ENCODE data around the gene ACOT9. TPM values are rescaled to one million over a fixed set of nuclear protein-coding genes. Genes with fewer than 3 reads are reported as not detected.
A peak's percentile ranks its signal among the peaks of the same experiment; 100 is the strongest.
"Not testable (repeated sequence)": the region's sequence is repeated elsewhere in the genome, so short reads cannot be mapped to it uniquely, and the experiment has no call there.

ACOT9 gene
- total and polyA plus RNA-seq, 12 donors: 44.8 to 79.7 (median 67.9) TPM

DNA sequence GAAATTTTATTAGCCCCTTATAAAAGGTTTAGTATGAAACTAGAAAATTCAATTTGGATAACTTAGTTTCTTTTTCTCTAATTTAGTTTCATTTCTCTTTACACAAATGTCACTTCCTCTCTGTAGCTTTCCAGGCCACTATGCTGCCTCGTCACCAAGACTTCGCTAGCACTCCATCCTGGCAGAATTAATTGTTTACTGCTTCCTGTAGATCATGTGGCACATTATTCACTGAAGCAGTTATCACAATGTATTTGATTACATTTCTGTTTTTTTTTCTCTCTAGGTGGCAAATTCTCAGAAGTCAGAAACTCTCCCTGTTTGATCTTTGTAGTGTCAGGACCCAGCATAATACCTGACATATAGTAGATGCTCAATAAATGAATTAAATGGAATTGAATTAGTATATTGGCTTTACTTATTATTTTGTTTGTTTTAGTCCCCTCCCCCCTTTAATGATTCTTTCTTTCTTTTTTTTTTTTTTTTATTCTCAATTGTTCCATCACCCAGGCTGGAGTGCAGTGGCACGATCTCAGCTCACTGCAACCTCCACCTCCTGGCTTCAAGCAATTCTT is 30.6 kb upstream of the ACOT9 start:
- Histone ChIP-seq H3K4me1 (peaks cover 0 to 14% (median 0%) of the 10 kb centered on the region in 9 donors), H3K9me3 (no peaks in the 10 kb centered on the region), H3K4me3 (no peak overlapping the region), H3K27ac (peak overlapping the region in 6 of 10 donors; percentile 43 to 82 (median 61)), H3K36me3 (no peaks in the 10 kb centered on the region), H3K27me3 (no peaks in the 10 kb centered on the region)
- TF ChIP-seq, protein P1, sequence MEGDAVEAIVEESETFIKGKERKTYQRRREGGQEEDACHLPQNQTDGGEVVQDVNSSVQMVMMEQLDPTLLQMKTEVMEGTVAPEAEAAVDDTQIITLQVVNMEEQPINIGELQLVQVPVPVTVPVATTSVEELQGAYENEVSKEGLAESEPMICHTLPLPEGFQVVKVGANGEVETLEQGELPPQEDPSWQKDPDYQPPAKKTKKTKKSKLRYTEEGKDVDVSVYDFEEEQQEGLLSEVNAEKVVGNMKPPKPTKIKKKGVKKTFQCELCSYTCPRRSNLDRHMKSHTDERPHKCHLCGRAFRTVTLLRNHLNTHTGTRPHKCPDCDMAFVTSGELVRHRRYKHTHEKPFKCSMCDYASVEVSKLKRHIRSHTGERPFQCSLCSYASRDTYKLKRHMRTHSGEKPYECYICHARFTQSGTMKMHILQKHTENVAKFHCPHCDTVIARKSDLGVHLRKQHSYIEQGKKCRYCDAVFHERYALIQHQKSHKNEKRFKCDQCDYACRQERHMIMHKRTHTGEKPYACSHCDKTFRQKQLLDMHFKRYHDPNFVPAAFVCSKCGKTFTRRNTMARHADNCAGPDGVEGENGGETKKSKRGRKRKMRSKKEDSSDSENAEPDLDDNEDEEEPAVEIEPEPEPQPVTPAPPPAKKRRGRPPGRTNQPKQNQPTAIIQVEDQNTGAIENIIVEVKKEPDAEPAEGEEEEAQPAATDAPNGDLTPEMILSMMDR (IDR thresholded peaks at IDR 0.05): no peak
- intact Hi-C loops (cut with DNase I): no loop called here
- ATAC-seq: peak in 7 of 8 donors; percentile 27 to 75 (median 67)
- WGBS, 2 donors: 64 to 72% methylated on average over 3 of the region's 3 CpGs
- no peak for DNase-seq

DNA sequence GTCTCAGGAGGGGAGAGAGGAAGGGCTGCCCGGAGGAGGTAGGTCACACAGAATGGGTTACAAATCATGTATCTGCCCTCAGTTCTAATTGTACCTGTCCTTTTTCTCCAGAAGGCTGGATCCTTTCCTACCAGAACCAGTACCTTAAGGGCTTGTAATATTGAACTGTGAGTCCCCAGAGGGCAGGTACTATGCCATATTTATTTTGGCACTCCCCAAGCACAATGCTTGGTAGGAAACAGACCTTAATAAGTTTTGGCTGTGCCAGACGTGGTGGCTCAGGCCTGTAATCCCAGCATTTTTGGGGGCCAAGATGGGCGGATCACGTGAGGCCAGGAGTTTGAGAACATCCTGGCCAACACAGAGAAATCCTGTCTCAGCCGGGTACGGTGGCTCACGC is 28.0 kb upstream of the ACOT9 start:
- H3K27ac ChIP-seq; H3K9me3 ChIP-seq; ATAC-seq; intact Hi-C loops (cut with DNase I); DNase-seq; H3K27me3 ChIP-seq; H3K4me3 ChIP-seq; H3K36me3 ChIP-seq: not testable (repeated sequence)
- 93 to 96% methylated on average over 6 to 7 of the region's 7 CpGs for WGBS, 2 donors
- H3K4me1 ChIP-seq: peaks cover 0 to 14% (median 0%) of the 10 kb centered on the region in 9 donors

DNA sequence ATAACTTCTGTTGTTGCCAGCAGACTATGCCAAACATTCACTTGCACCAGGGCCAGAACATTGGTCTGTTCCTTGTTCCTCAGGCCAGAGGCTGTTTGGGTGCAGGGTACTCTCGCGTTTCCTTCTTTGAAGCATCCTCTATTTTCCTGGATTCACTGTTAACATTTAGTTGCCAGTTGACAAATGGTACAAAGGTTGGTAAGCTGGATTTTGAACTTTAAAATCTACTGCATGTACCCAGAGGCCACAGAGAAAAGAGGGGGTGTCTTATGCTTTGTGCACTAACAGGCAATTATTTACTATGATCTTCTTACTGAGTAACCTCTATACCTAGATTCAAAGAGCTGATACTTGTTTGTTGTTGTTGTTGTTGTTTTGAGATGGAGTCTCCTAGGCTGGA is 27.1 kb upstream of the ACOT9 start:
- Histone ChIP-seq H3K27ac (no peak overlapping the region), H3K4me3 (no peak overlapping the region), H3K27me3 (no peaks in the 10 kb centered on the region), H3K36me3 (no peaks in the 10 kb centered on the region), H3K9me3 (no peaks in the 10 kb centered on the region), H3K4me1 (peaks cover 0 to 14% (median 0%) of the 10 kb centered on the region in 9 donors)
- no peak for DNase-seq
- intact Hi-C loops (cut with DNase I): no loop called here
- WGBS, 2 donors: 86 to 94% methylated on average over 2 of the region's 2 CpGs
- ATAC-seq: no peak
- TF ChIP-seq, protein P1 (IDR thresholded peaks at IDR 0.05): no peak

DNA sequence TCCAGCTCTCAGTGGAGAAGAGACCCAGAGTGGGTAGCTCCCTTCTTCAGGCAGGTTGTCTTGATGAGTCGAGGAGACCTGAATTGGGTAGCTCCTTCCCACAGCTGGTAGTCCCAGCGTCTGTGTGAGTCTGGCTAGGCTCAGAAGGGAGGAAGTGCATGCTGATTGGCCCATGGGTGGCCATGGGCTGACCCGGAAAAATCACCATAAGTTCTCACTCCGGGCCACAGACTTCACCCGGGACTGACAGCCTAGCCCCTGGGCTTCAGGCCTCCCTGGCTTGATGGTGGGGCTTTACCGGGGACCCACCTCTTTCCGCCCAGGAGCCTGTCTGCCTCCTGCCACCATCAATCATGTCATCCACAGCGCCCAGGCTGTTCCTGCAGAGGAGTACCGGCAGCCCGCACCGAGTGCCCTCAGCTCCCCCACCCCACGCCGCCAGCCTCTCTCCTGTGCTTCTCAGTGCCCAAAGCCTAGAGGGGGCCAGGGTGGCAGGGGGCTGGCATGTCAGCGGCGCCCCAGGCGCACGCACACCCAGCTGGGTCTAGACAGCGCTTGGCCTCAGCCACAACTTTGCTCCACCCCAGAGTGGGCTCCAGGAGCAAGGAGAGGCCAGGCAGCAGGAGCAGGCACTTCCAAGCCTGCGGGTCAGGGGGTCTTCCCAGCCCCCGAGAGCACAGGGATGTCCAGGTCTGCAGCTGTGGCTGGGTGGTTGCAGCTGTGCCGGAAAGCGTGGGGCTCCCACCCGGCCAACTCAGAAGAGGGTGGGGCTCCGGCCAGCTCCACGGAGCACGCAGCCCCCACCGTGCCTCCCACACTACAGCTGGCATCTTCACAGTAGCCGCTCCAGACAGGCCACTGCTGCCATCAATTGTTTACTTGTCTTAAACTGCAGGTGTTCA is 23.8 kb upstream of the ACOT9 start:
- H3K4me3 ChIP-seq: peak overlapping the region in 1 of 10 donors; percentile 50
- peak overlapping the region in 1 of 10 donors; percentile 83 for H3K27ac ChIP-seq
- DNase-seq (no peak), ATAC-seq (peak in 4 of 8 donors; percentile 28 to 61 (median 42))
- H3K9me3 ChIP-seq: no peaks in the 10 kb centered on the region
- no peaks in the 10 kb centered on the region for H3K36me3 ChIP-seq
- H3K4me1 ChIP-seq: no peaks in the 10 kb centered on the region
- H3K27me3 ChIP-seq: no peaks in the 10 kb centered on the region
- WGBS, 2 donors: 68 to 76% methylated on average over 22 to 28 of the region's 28 CpGs
- intact Hi-C loops (cut with DNase I): no loop called here
- TF ChIP-seq, protein P1 (IDR thresholded peaks at IDR 0.05): no peak
